Stomach (tissue), 4 donors: ENCODE data around the gene ZFHX2.

Source experiments
- POLR2A ChIP-seq, 4 donors: fragments of 450-650 bp; IDR thresholded peaks; one replicate each; pipeline ENCODE4 v1.6.1; 2016; ENCODE audit warnings: antibody characterized with exemption in 4 of 4, control low read depth in 2 of 4, mild to moderate bottlenecking in 1 of 4, moderate library complexity in 1 of 4
- POLR2AphosphoS5 ChIP-seq, 3 donors: sonication (generic); formaldehyde crosslinking; IDR thresholded peaks; one replicate each; pipeline ENCODE4 v1.6.1; 2016; ENCODE audit warnings: antibody characterized with exemption in 3 of 3

DNA sequence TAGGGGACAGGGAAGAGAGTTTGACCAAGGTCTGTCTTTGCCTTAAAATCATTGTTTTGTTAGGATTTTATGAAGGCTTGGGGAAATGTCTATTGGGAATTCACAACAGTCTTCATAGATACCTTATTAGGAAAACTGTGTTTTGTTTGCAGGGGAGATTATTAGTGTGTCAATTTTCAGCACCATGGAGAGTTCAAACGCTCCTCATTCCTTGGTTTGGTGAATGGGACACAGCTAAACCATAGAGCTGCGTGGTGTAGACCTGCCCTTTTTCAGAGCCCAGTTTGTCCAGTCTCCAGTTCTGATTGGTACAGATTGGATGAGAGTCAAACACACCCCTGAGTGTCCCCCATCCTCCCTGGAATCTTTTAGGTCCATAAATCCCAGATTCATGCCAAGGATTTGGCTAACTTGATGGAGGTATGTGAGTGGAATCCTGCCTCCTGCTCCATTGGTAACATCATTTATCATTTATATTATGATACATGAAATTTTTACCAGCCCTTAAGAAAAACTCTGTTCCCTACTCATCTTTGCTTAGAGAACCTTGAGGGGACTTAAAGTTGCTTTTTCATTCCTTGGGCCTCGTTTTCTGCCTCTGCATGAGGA lies 70.1 kb downstream of the ZFHX2 start:
- TF ChIP-seq POLR2A (IDR thresholded peaks at IDR 0.05) (no peak), POLR2AphosphoS5 (IDR thresholded peaks at IDR 0.05) (no peak)
